GM10266 (cell line): ENCODE measurements around the gene PHF19.

ENCODE experiments used
- DNase-seq: peaks from one replicate; pipeline ENCODE4 v3.0.0; 2012; ENCODE audit errors: extremely low spot score
- CTCF ChIP-seq: IDR thresholded peaks from 2 replicates; pipeline ENCODE4 v1.5.1; 2012; ENCODE audit warnings: mild to moderate bottlenecking, low read depth; ENCODE audit not compliant: control insufficient read depth, insufficient read depth; ENCODE audit errors: missing control alignments

PHF19 gene

GRCh38 chr9:120894321-120895148, 17.5 kb upstream of the PHF19 start:
- DNase-seq: no peak
- TF ChIP-seq CTCF: no peak

- TF ChIP-seq CTCF: no peak
- DNase-seq: peak; percentile 57
Measured at GRCh38 chr9:120893611-120894307, 16.8 kb upstream of the PHF19 start.

GRCh38 chr9:120892748-120893610, 16.0 kb upstream of the PHF19 start:
- TF ChIP-seq CTCF: no peak
- DNase-seq: peak; percentile 82

- peak; percentile 45 for DNase-seq
- TF ChIP-seq CTCF: no peak
Measured at GRCh38 chr9:120891884-120892747, 15.1 kb upstream of the PHF19 start.

GRCh38 chr9:120891245-120891883, 14.4 kb upstream of the PHF19 start:
- no peak for DNase-seq
- TF ChIP-seq CTCF: no peak
